SU-DHL-6 (cell line): ENCODE data around the gene DAGLB.
"Not testable (repeated sequence)": the region's sequence is repeated elsewhere in the genome, so short reads cannot be mapped to it uniquely, and the experiment has no call there.

Source experiments
- CTCF ChIP-seq: fragments of 200-600 bp; sonication (generic); IDR thresholded peaks from one replicate; pipeline ENCODE4 v1.5.1; 2017; ENCODE audit warnings: antibody characterized with exemption, mild to moderate bottlenecking, low read length, moderate library complexity; ENCODE audit not compliant: insufficient read depth, poor library complexity, severe bottlenecking
- EZH2phosphoT487 ChIP-seq: fragments of 200-600 bp; sonication (generic), shearing (Covaris generic); conservative IDR thresholded peaks from 2 replicates; pipeline ENCODE4 v1.6.1; 2018; ENCODE audit warnings: mild to moderate bottlenecking, antibody characterized with exemption, low read length, moderate library complexity, mixed read lengths

DNA sequence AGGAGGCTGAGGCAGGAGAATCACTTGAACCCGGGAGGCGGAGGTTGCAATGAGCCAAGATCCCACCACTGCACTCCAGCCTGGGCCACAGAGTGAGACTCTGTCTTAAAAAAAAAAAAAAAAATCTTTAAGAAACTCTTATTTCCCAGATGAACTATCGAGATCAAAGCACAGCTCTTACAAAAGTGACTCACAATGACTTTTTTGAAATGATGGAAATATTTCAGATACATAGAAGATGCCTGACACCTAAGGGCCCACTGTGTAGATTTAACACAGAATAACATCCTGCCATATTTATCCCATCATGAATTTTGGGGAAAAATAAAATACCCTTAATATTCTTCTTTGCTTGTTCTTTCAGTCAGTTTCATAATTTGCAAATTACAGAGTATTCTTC lies 10.9 kb upstream of the DAGLB start:
- not testable (repeated sequence) for TF ChIP-seq CTCF, EZH2phosphoT487
